Heart left ventricle (tissue), 16 donors: ENCODE measurements around the gene FSTL4. TPM values are rescaled to one million over a fixed set of nuclear protein-coding genes. Genes with fewer than 3 reads are reported as not detected.

Experiments
- ATAC-seq, 4 donors: fragments of 200-7000 bp; cut with Tn5 transposase; one replicate each; pipeline ENCODE4 v1.9.1; 2020 to 2022; ENCODE audit warnings: moderate library complexity in 4 of 4, mild to moderate bottlenecking in 3 of 4, moderate number of reproducible peaks in 1 of 4
- DNase-seq, 5 donors: peaks; one replicate each; pipeline ENCODE4 v3.0.0-alpha.2; 2020
- H3K27ac ChIP-seq, 12 donors: fragments of 200-600 bp; sonication (generic) in 4 of 12; one replicate each; pipeline versions ENCODE4 v1.5.0 to v1.8.0; 2016 to 2022; ENCODE audit warnings: mild to moderate bottlenecking in 2 of 12
- H3K27me3 ChIP-seq, 9 donors: fragments of 200-600 bp; sonication (generic) in 2 of 9; one replicate each; pipeline versions ENCODE4 v1.5.1 to v1.8.0; 2016 to 2022; ENCODE audit warnings: mild to moderate bottlenecking in 3 of 9
- H3K36me3 ChIP-seq, 9 donors: fragments of 200-600 bp; sonication (generic) in 2 of 9; one replicate each; pipeline versions ENCODE4 v1.5.0 to v1.8.0; 2018 to 2022; ENCODE audit warnings: mild to moderate bottlenecking in 2 of 9
- H3K4me1 ChIP-seq, 12 donors: fragments of 200-600 bp; sonication (generic) in 4 of 12; one replicate each; pipeline versions ENCODE4 v1.5.0 to v1.8.0; 2016 to 2022; ENCODE audit warnings: mild to moderate bottlenecking in 3 of 12
- H3K4me3 ChIP-seq, 12 donors: fragments of 200-600 bp; sonication (generic) in 4 of 12; one replicate each; pipeline versions ENCODE4 v1.5.0 to v1.8.0; 2017 to 2022; ENCODE audit warnings: mild to moderate bottlenecking in 9 of 12, moderate library complexity in 4 of 12
- H3K9me3 ChIP-seq, 12 donors: fragments of 200-600 bp; sonication (generic) in 4 of 12; one replicate each; pipeline versions ENCODE4 v1.5.0 to v1.8.0; 2016 to 2022; ENCODE audit warnings: mild to moderate bottlenecking in 1 of 12
- POLR2A ChIP-seq, 2 donors: fragments of 450-650 bp; IDR thresholded peaks; one replicate each; pipeline ENCODE4 v1.6.1; 2017; ENCODE audit warnings: antibody characterized with exemption in 2 of 2, mild to moderate bottlenecking in 2 of 2, moderate library complexity in 2 of 2
- WGBS, 4 donors: extraction: QIAGEN DNeasy Blood & Tissue Kit in 2 of 4; methylation state at CpG; one replicate each; pipeline versions ENCODE4 v1.1.5 to v1.1.7; 2013 to 2018; 5-methylcytosine and 5-hydroxymethylcytosine counted together
- intact Hi-C, 10 donors: fragments of 100-400 bp; cut with DNase I; formaldehyde crosslinking; loops; one replicate each; pipeline versions ENCODE4 v1.11.1 to v1.14.2; 2022
- polyA plus RNA-seq, 2 donors: library from polyadenylated mRNA; stranded (reverse); fragments of 200-250 nt; gene quantifications; one replicate each; pipeline ENCODE4 v1.2.3, GENCODE V29; 2013
- total RNA-seq, 9 donors: library from RNA; depleted of rRNA in 2 of 9; stranded (reverse); fragments of >200 nt in 2 of 9; fragmentation: NEBNext Ultra II Directional in 3 of 9; extraction: Animal tissue kit (Norgen Biotek cat#: 25700) in 3 of 9; gene quantifications; one replicate each; pipeline versions ENCODE4 v1.1.0 to v1.2.4, GENCODE V29; 2016 to 2023
- TF ChIP-seq, protein P1 (sequence below), 12 donors: fragments of 200-600 bp; sonication (generic) in 4 of 12; IDR thresholded peaks; one replicate each; pipeline versions ENCODE4 v1.5.0 to v1.8.0; 2018 to 2022; ENCODE audit warnings: antibody characterized with exemption in 12 of 12, mild to moderate bottlenecking in 5 of 12
- donor health status: ischemic (EF 13 %, LVEDD 7.1; RV severe dilation, severe dysfunction).
- donor health status: healthy with polysubstance abuse.
- donor health status: DM: no; HTN: yes; CAD: no.
- donor health status: DM: no; HTN: no; CAD: no.
- donor health status: ischemic (EF 25% LVEDD 6.9; RV normal size, moderate dysfunction).
- donor health status: ischemic (EF 25% LVEDD 5.7; RV mildly dilated, moderate dysfunction).
- donor health status: healthy.
- donor health status: DM: yes; HTN: yes; CAD: no.
- donor health status: ischemic (EF 35%, LVEDD 5.7; RV mildly dilated, moderate dysfunction).
- donor health status: nonischemic (EF 11% LVEDD 7.7; RV severe dilation, severe dysfunction).
- donor health status: DM: yes; HTN: yes; CAD: no.
- donor health status: PGD.
- donor health status: ischemic (EF 29% LVEDD 5.4; RV normal size, mild dysfunction).
- donor health status: nonischemic (EF 23%, LVEDD 6.1; RV moderate dilation, normal function).

FSTL4 gene
- total and polyA plus RNA-seq, 11 donors, result 0.01 to 0.39 (median 0.17) TPM; not detected in 6

DNA sequence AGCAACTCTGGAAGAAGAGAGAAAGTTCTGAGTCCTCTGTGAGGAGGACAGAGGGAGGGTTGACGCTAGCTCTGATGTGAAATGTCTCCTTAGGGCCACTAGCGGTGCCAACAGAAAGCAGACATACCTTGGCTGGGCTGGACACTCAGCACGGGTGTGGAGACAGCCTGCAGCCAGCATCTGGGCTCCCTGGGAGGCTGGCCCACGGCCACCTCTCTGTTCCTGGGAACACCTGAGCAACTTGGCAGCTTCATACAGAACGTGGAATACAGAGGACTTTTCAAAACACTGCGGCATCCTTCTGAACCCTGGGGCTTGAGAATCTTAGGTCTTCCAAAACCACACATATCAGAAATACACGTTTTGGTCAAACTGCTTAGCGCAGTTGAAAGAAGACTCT is 269.1 kb downstream of the FSTL4 start:
- no peak overlapping the region for H3K4me3 ChIP-seq
- H3K27ac ChIP-seq, result no peak overlapping the region
- H3K9me3 ChIP-seq, result no peaks in the 10 kb centered on the region
- WGBS, 4 donors, result 73 to 79% (median 75%) methylated on average over 8 of the region's 8 CpGs
- intact Hi-C loops, result no loop called here
- H3K4me1 ChIP-seq, result no peaks in the 10 kb centered on the region
- TF ChIP-seq POLR2A (IDR thresholded peaks at IDR 0.05), result no peak
- TF ChIP-seq, protein P1, sequence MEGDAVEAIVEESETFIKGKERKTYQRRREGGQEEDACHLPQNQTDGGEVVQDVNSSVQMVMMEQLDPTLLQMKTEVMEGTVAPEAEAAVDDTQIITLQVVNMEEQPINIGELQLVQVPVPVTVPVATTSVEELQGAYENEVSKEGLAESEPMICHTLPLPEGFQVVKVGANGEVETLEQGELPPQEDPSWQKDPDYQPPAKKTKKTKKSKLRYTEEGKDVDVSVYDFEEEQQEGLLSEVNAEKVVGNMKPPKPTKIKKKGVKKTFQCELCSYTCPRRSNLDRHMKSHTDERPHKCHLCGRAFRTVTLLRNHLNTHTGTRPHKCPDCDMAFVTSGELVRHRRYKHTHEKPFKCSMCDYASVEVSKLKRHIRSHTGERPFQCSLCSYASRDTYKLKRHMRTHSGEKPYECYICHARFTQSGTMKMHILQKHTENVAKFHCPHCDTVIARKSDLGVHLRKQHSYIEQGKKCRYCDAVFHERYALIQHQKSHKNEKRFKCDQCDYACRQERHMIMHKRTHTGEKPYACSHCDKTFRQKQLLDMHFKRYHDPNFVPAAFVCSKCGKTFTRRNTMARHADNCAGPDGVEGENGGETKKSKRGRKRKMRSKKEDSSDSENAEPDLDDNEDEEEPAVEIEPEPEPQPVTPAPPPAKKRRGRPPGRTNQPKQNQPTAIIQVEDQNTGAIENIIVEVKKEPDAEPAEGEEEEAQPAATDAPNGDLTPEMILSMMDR (IDR thresholded peaks at IDR 0.05), result no peak
- DNase-seq, result no peak
- ATAC-seq, result no peak
- H3K27me3 ChIP-seq, result peaks cover 0 to 11% (median 0%) of the 10 kb centered on the region in 9 donors
- H3K36me3 ChIP-seq, result no peaks in the 10 kb centered on the region

DNA sequence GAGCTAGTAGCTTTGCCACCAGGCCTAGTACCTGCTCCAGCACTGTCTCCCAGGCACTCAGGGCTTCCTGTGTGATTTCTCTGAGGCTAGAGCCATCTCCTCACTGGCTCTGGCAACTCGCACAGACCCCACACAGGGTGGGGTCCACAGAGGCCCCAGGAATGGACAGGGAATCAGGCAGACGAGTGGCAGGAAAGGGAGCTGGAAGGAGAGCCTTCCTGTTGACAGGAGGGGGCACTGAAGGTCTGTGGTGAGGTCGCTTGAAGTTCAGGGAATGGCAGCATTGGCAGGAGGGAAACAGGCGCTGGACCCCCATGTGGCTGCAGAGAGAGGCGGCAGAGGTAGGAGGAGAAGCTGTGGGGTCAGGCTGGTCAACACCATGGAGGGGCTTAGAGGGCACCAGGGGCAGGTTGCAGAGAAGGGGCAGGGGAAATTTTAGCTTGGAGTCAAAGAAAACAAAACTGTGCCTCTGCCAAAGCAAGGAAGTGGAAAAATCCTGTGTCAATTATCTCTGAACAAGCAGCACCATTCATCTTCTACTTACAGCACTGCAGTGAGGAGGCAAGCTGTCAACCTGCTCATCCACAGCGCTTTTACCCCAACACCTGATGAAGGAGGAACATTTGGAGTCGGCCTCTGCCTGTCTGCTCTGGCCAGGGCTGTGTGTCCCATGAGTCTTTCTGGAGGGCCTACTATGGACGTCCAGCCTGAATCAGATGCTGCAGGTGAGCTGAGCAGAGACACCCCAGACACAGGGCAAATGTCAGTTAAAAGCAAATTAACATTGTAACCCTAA is 270.2 kb downstream of the FSTL4 start:
- no peak for DNase-seq
- Histone ChIP-seq H3K4me3 (no peak overlapping the region), H3K36me3 (no peaks in the 10 kb centered on the region), H3K4me1 (no peaks in the 10 kb centered on the region), H3K27me3 (peaks cover 0 to 2% (median 0%) of the 10 kb centered on the region in 9 donors), H3K9me3 (no peaks in the 10 kb centered on the region), H3K27ac (no peak overlapping the region)
- TF ChIP-seq POLR2A (IDR thresholded peaks at IDR 0.05), result no peak
- TF ChIP-seq, protein P1 (IDR thresholded peaks at IDR 0.05), result no peak
- intact Hi-C loops, result no loop called here
- ATAC-seq, result no peak
- 55 to 63% (median 62%) methylated on average over 8 of the region's 8 CpGs for whole genome bisulfite sequencing, 4 donors

DNA sequence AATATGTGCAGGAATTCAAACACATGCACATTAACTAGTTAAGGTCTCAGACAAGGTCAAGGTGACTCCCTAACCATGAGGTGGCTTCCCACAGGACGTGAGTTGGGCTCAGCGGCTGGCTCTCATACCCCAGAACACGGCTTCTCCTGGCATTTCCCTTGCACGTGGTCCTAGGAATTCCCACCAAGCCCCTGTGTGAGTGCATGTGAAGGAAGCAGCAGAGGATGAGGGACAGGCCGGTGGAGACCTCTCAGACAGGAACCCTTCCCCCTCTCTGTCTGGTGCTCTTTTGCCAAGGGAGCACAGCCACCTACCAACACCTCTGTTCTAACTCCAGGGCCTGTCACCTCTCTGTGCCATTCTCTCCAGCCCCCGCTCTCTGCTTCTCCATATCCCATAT is 271.0 kb downstream of the FSTL4 start:
- Histone ChIP-seq H3K36me3 (no peaks in the 10 kb centered on the region), H3K27me3 (no peaks in the 10 kb centered on the region), H3K9me3 (no peaks in the 10 kb centered on the region), H3K27ac (no peak overlapping the region), H3K4me1 (no peaks in the 10 kb centered on the region), H3K4me3 (no peak overlapping the region)
- ATAC-seq (no peak), DNase-seq (no peak)
- TF ChIP-seq, protein P1 (IDR thresholded peaks at IDR 0.05), result no peak
- TF ChIP-seq POLR2A (IDR thresholded peaks at IDR 0.05), result no peak
- WGBS, 4 donors, result 58 to 68% (median 65%) methylated on average over 6 of the region's 6 CpGs
- intact Hi-C loops, result no loop called here

DNA sequence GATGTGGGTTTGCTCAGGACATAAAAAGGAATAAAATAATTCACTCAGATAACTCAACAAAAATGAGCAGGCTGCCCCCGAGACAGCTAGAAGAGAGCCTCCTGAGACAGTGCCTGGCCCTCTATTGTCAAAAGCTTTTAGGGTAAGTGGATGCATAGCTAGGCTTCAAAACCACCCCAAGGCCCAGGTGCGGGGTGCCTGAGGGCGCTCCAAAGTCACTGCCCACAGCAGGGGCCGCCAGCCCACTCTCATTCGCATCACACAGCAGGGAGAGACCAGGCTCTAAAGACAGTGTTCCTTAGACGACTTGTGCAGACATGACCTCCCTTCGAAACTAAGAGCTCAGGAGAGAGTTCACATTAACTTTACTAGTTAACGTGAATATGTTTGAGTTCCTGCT is 271.5 kb downstream of the FSTL4 start:
- DNase-seq (no peak), ATAC-seq (no peak)
- no peak overlapping the region for H3K4me3 ChIP-seq
- H3K36me3 ChIP-seq, result no peaks in the 10 kb centered on the region
- TF ChIP-seq, protein P1 (IDR thresholded peaks at IDR 0.05), result no peak
- no peak for TF ChIP-seq POLR2A (IDR thresholded peaks at IDR 0.05)
- no peaks in the 10 kb centered on the region for H3K27me3 ChIP-seq
- intact Hi-C loops, result no loop called here
- 85 to 89% (median 87%) methylated on average over 8 of the region's 8 CpGs for WGBS, 4 donors
- H3K4me1 ChIP-seq, result no peaks in the 10 kb centered on the region
- H3K27ac ChIP-seq, result no peak overlapping the region
- no peaks in the 10 kb centered on the region for H3K9me3 ChIP-seq
